Measurements from ENCODE around the gene RAD51B.

RAD51B gene

GRCh38 chr14:67975470-67975869 lies 155.9 kb downstream of the RAD51B start (continued):
- TF ChIP-seq ZNF266 (tag by site-specific recombination; IDR thresholded peaks at IDR 0.05; ENCODE audit: low read depth) (no peak), PRDM1 (tag by site-specific recombination; IDR thresholded peaks at IDR 0.05) (no peak), PRDM6 (tag by site-specific recombination; IDR thresholded peaks at IDR 0.05) (no peak)

GRCh38 chr14:67977434-67978034 lies 158.0 kb downstream of the RAD51B start:
- Histone ChIP-seq H3K4me1 (ENCODE audit: control insufficient read depth, insufficient read depth, low read length) (peaks cover 36% of the 10 kb centered on the region), H3K4me3 (ENCODE audit: low read depth, low read length) (no peak overlapping the region), H3K36me3 (ENCODE audit: control insufficient read depth in 2 of 2, insufficient read depth in 1 of 2, low read length in 2 of 2) (no peaks in the 10 kb centered on the region), H3K9me3 (ENCODE audit: control insufficient read depth, insufficient read depth, low read depth, low read length) (no peaks in the 10 kb centered on the region), H3K27ac (ENCODE audit: extremely low read depth, low read depth, low read length) (peak overlapping the region; percentile 66)
- TF ChIP-seq ZNF280C (tag by site-specific recombination; IDR thresholded peaks at IDR 0.05) (no peak), ZNF600 (tag by site-specific recombination; IDR thresholded peaks at IDR 0.05) (0 out of 2 replicates have a peak, but pooled peaks have one; percentile 11), FEZF1 (tag by site-specific recombination; IDR thresholded peaks at IDR 0.05) (peak; percentile 58), OVOL3 (tag by site-specific recombination; IDR thresholded peaks at IDR 0.05) (no peak), PRDM6 (tag by site-specific recombination; IDR thresholded peaks at IDR 0.05) (peak; percentile 88), TCF7L2 (IDR thresholded peaks at IDR 0.05; ENCODE audit: borderline replicate concordance, low read depth, low read length) (0 out of 2 replicates have a peak, but pooled peaks have one; percentile 69), ZNF843 (tag by site-specific recombination; IDR thresholded peaks at IDR 0.05) (0 out of 2 replicates have a peak, but pooled peaks have one; percentile 18), ZXDB (tag by site-specific recombination; IDR thresholded peaks at IDR 0.05) (0 out of 2 replicates have a peak, but pooled peaks have one; percentile 21), PRDM4 (tag by site-specific recombination; IDR thresholded peaks at IDR 0.05) (peak; percentile 45; the same call in 1 of the 2 replicates), CTCF (tag by site-specific recombination; IDR thresholded peaks at IDR 0.05) (no peak), ZNF621 (tag by site-specific recombination; IDR thresholded peaks at IDR 0.05) (no peak), OSR2 (tag by site-specific recombination; IDR thresholded peaks at IDR 0.05) (peak; percentile 36; the same call in 1 of the 2 replicates)
- ChIA-PET POLR2A (no interaction called here), CTCF (interaction anchor here (0.5 to 0.6 kb wide), 2 partner anchors 73 to 87 kb away, joined by 3 to 4 read pairs; no protein-coding TSS in a partner anchor)

Data from HEK293 (cell line).